HG02943 (cell line): ENCODE results near the gene STK17B.
"Not testable (repeated sequence)": the region's sequence is repeated elsewhere in the genome, so short reads cannot be mapped to it uniquely, and the experiment has no call there.

Experiments used
- ATAC-seq: cut with Tn5 transposase; IDR thresholded peaks from one replicate; pipeline ENCODE4 v1.9.1; 2021; ENCODE audit warnings: mild to moderate bottlenecking, low read depth, moderate library complexity; ENCODE audit not compliant: unreplicated experiment

The STK17B gene

GRCh38 chr2:196171248-196171871, at the start of gene STK17B:
Gene STK17B, minus strand, starts transcription at chr2:196171578. Its CDS starts 8,195 bp downstream, at chr2:196163383.
- peak; percentile 55 for ATAC-seq

- ATAC-seq: no peak
Measured at GRCh38 chr2:196220671-196221070, 49.3 kb upstream of the STK17B start.

- ATAC-seq: no peak
Measured at GRCh38 chr2:196219671-196220070, 48.3 kb upstream of the STK17B start.

GRCh38 chr2:196218106-196218505, 46.7 kb upstream of the STK17B start:
- no peak for ATAC-seq

GRCh38 chr2:196217116-196217515, 45.7 kb upstream of the STK17B start:
- no peak for ATAC-seq

GRCh38 chr2:196215376-196215775, 44.0 kb upstream of the STK17B start:
- no peak for ATAC-seq

GRCh38 chr2:196214156-196214555, 42.8 kb upstream of the STK17B start:
- no peak for ATAC-seq

- no peak for ATAC-seq
Measured at GRCh38 chr2:196213252-196213980, 42.0 kb upstream of the STK17B start.

GRCh38 chr2:196208915-196209314, 37.5 kb upstream of the STK17B start:
- ATAC-seq: no peak

- no peak for ATAC-seq
Measured at GRCh38 chr2:196206804-196207203, 35.4 kb upstream of the STK17B start.

- ATAC-seq: no peak
Measured at GRCh38 chr2:196205881-196206435, 34.6 kb upstream of the STK17B start.

GRCh38 chr2:196205011-196205766, 33.8 kb upstream of the STK17B start:
- ATAC-seq: no peak

- ATAC-seq: no peak
Measured at GRCh38 chr2:196201229-196202009, 30.0 kb upstream of the STK17B start.

- ATAC-seq: peak; percentile 99
Measured at GRCh38 chr2:196200557-196200956, 29.2 kb upstream of the STK17B start.

- no peak for ATAC-seq
Measured at GRCh38 chr2:196195758-196196157, 24.4 kb upstream of the STK17B start.

- ATAC-seq: no peak
Measured at GRCh38 chr2:196195302-196195701, 23.9 kb upstream of the STK17B start.

GRCh38 chr2:196191541-196191940, 20.2 kb upstream of the STK17B start:
- ATAC-seq: no peak

- ATAC-seq: no peak
Measured at GRCh38 chr2:196187898-196188458, 16.6 kb upstream of the STK17B start.

GRCh38 chr2:196187175-196187700, 15.9 kb upstream of the STK17B start:
- not testable (repeated sequence) for ATAC-seq
